HL-60 (cell line): ENCODE measurements around the gene PIK3R4.

Source experiments
- GABPA ChIP-seq: IDR thresholded peaks from 2 replicates; pipeline ENCODE4 v1.6.1; 2012; ENCODE audit warnings: low read depth
- POLR2AphosphoS5 ChIP-seq: IDR thresholded peaks from 2 replicates; pipeline ENCODE4 v1.6.1; 2012; ENCODE audit warnings: low read depth
- SPI1 ChIP-seq: IDR thresholded peaks from 2 replicates; pipeline ENCODE4 v1.6.1; 2012; ENCODE audit warnings: low read depth, mild to moderate bottlenecking, borderline replicate concordance
- TF ChIP-seq, protein P1 (sequence below): IDR thresholded peaks from one replicate; pipeline ENCODE4 v1.5.1; 2011; ENCODE audit warnings: low read length, control low read depth, inconsistent platforms; ENCODE audit not compliant: insufficient read depth
- TF ChIP-seq, protein P2 (sequence below): IDR thresholded peaks from 2 replicates; pipeline ENCODE4 v1.6.1; 2012; ENCODE audit warnings: low read depth; ENCODE audit not compliant: insufficient replicate concordance

DNA sequence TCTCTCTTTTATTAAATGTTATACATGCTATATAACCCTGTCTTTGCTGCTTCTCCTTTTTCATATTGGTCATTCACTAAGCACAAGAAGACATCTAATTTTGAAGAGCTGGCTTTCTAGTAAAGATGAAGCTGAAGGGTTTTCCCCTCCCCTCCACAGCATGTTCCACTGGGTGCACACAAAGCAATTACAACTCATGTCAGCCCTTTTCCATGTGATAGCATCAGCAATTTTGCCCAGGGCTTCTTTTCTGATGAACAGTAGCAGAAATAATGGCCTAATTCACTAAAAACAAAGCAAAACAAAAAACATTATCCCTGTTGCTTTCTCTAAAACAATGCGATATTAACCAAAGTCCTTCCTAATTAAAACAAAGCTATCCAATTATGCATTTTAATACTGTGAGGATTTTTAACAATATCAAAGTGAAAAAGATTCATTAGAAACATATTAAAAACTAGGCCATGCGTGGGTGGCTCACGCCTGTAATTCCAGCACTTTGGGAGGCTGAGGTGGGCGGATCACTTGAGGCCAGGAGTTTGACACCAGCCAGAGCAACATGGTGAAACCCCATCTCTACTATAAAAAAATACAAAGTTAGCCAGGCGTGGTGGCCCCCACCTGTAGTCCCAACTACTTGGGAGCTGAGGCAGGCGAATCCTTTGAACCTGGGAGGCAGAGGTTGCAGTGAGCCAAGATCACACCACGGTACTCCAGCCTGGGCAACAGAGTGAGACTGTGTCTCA, 12.2 kb upstream of the PIK3R4 start:
- TF ChIP-seq, protein P1, sequence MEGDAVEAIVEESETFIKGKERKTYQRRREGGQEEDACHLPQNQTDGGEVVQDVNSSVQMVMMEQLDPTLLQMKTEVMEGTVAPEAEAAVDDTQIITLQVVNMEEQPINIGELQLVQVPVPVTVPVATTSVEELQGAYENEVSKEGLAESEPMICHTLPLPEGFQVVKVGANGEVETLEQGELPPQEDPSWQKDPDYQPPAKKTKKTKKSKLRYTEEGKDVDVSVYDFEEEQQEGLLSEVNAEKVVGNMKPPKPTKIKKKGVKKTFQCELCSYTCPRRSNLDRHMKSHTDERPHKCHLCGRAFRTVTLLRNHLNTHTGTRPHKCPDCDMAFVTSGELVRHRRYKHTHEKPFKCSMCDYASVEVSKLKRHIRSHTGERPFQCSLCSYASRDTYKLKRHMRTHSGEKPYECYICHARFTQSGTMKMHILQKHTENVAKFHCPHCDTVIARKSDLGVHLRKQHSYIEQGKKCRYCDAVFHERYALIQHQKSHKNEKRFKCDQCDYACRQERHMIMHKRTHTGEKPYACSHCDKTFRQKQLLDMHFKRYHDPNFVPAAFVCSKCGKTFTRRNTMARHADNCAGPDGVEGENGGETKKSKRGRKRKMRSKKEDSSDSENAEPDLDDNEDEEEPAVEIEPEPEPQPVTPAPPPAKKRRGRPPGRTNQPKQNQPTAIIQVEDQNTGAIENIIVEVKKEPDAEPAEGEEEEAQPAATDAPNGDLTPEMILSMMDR: no peak
- TF ChIP-seq SPI1 (no peak), POLR2AphosphoS5 (no peak), GABPA (no peak)
- TF ChIP-seq, protein P2, sequence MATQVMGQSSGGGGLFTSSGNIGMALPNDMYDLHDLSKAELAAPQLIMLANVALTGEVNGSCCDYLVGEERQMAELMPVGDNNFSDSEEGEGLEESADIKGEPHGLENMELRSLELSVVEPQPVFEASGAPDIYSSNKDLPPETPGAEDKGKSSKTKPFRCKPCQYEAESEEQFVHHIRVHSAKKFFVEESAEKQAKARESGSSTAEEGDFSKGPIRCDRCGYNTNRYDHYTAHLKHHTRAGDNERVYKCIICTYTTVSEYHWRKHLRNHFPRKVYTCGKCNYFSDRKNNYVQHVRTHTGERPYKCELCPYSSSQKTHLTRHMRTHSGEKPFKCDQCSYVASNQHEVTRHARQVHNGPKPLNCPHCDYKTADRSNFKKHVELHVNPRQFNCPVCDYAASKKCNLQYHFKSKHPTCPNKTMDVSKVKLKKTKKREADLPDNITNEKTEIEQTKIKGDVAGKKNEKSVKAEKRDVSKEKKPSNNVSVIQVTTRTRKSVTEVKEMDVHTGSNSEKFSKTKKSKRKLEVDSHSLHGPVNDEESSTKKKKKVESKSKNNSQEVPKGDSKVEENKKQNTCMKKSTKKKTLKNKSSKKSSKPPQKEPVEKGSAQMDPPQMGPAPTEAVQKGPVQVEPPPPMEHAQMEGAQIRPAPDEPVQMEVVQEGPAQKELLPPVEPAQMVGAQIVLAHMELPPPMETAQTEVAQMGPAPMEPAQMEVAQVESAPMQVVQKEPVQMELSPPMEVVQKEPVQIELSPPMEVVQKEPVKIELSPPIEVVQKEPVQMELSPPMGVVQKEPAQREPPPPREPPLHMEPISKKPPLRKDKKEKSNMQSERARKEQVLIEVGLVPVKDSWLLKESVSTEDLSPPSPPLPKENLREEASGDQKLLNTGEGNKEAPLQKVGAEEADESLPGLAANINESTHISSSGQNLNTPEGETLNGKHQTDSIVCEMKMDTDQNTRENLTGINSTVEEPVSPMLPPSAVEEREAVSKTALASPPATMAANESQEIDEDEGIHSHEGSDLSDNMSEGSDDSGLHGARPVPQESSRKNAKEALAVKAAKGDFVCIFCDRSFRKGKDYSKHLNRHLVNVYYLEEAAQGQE: no peak
